Natural killer cell (primary cell): ENCODE measurements around the gene AIRE. TPM values are rescaled to one million over a fixed set of nuclear protein-coding genes. Genes with fewer than 3 reads are reported as not detected.

Source experiments
- ATAC-seq, 3 donors: fragments of 150-1000 bp in 2 of 3; fragments of 200-7000 bp in 1 of 3; cut with Tn5 transposase; 1 replicate in 1 of 3; 2 replicates in 2 of 3; pipeline ENCODE4 v1.10.0; 2021; ENCODE audit warnings: mild to moderate bottlenecking in 2 of 3, moderate library complexity in 2 of 3
- DNase-seq, 2 donors: peaks; one replicate each; pipeline versions ENCODE4 v3.0.0 to v3.0.0-alpha.2; 2013 to 2021; ENCODE audit warnings: mixed read lengths in 1 of 2
- H3K27ac ChIP-seq: one replicate; pipeline ENCODE4 v1.5.1; 2013; ENCODE audit warnings: mild to moderate bottlenecking, low read length
- H3K27me3 ChIP-seq: one replicate; pipeline ENCODE4 v1.6.1; 2013; ENCODE audit warnings: low read length; ENCODE audit not compliant: control insufficient read depth, insufficient read depth
- H3K36me3 ChIP-seq: one replicate; pipeline ENCODE4 v1.6.1; 2013; ENCODE audit warnings: low read length; ENCODE audit not compliant: control insufficient read depth, insufficient read depth
- H3K4me1 ChIP-seq: one replicate; pipeline ENCODE4 v1.6.1; 2013; ENCODE audit warnings: low read length; ENCODE audit not compliant: control insufficient read depth, insufficient read depth
- H3K4me3 ChIP-seq: one replicate; pipeline ENCODE4 v1.5.1; 2013; ENCODE audit warnings: low read length
- H3K9me3 ChIP-seq: one replicate; pipeline ENCODE4 v1.6.1; 2013; ENCODE audit warnings: low read length; ENCODE audit not compliant: control insufficient read depth, insufficient read depth
- H3K27ac Mint-ChIP-seq, 2 donors: one replicate each; pipeline ENCODE4 v1.8.0; 2022; ENCODE audit warnings: mild to moderate bottlenecking in 2 of 2, mixed read lengths in 2 of 2, moderate library complexity in 1 of 2
- H3K27me3 Mint-ChIP-seq, 2 donors: one replicate each; pipeline ENCODE4 v1.8.0; 2022; ENCODE audit warnings: low read depth in 2 of 2, mixed read lengths in 2 of 2
- H3K36me3 Mint-ChIP-seq: one replicate; pipeline ENCODE4 v1.8.0; 2022; ENCODE audit warnings: mixed read lengths
- H3K4me1 Mint-ChIP-seq, 2 donors: one replicate each; pipeline ENCODE4 v1.8.0; 2022; ENCODE audit warnings: mixed read lengths in 2 of 2
- H3K4me3 Mint-ChIP-seq: one replicate; pipeline ENCODE4 v1.8.0; 2022; ENCODE audit warnings: mild to moderate bottlenecking, moderate library complexity, mixed read lengths
- H3K9me3 Mint-ChIP-seq, 2 donors: one replicate each; pipeline ENCODE4 v1.8.0; 2022; ENCODE audit warnings: mixed read lengths in 2 of 2
- CTCF ChIP-seq: fragments of 200-600 bp; IDR thresholded peaks from one replicate; pipeline ENCODE4 v1.8.0; 2022; ENCODE audit warnings: antibody characterized with exemption
- WGBS: methylation state at CpG from one replicate; pipeline ENCODE4 v1.1.7; 2013; ENCODE audit warnings: missing lambda C conversion rate; ENCODE audit not compliant: insufficient coverage; 5-methylcytosine and 5-hydroxymethylcytosine counted together
- intact Hi-C: fragments of 100-400 bp; cut with micrococcal nuclease; formaldehyde crosslinking; loops from one replicate; pipeline ENCODE4 v1.14.2; 2022
- total RNA-seq, 4 donors: library from RNA; stranded (reverse); fragments of 120-200 nt in 1 of 4; gene quantifications; one replicate each; pipeline versions ENCODE4 v1.2.3 to v1.2.4, GENCODE V29; 2013 to 2022

Gene AIRE
- total RNA-seq, 3 donors from 2014 or later (not counting 1 experiment from before 2014, with no cell fraction given): not detected

GRCh38 chr21:44259082-44259705 is 26.5 kb upstream of the AIRE start:
- 92% methylated on average over 22 of the region's 22 CpGs for WGBS
- no peak for ATAC-seq

GRCh38 chr21:44260066-44260465 is 25.6 kb upstream of the AIRE start:
- 79% methylated on average over 4 of the region's 4 CpGs for WGBS
- Histone ChIP-seq H3K27me3 (no peaks in the 10 kb centered on the region), H3K9me3 (no peaks in the 10 kb centered on the region), H3K36me3 (no peaks in the 10 kb centered on the region), H3K4me1 (no peaks in the 10 kb centered on the region), H3K27ac (no peak overlapping the region), H3K4me3 (no peak overlapping the region)
- intact Hi-C loops: no loop called here
- no peak overlapping the region for H3K27ac Mint-ChIP-seq
- H3K4me1 Mint-ChIP-seq: no peaks in the 10 kb centered on the region
- no peak for DNase-seq
- peaks cover 0 to 11% of the 10 kb centered on the region in 2 donors for H3K27me3 Mint-ChIP-seq
- no peaks in the 10 kb centered on the region for H3K9me3 Mint-ChIP-seq
- no peaks in the 10 kb centered on the region for H3K36me3 Mint-ChIP-seq
- no peak for TF ChIP-seq CTCF
- no peak overlapping the region for H3K4me3 Mint-ChIP-seq
- no peak for ATAC-seq

More at GRCh38 chr21:44259082-44259705, 26.5 kb upstream of the AIRE start:
- H3K4me1 Mint-ChIP-seq: no peaks in the 10 kb centered on the region
- Histone ChIP-seq H3K27ac (no peak overlapping the region), H3K4me1 (no peaks in the 10 kb centered on the region), H3K36me3 (no peaks in the 10 kb centered on the region), H3K27me3 (no peaks in the 10 kb centered on the region), H3K9me3 (no peaks in the 10 kb centered on the region), H3K4me3 (no peak overlapping the region)
- H3K27ac Mint-ChIP-seq: no peak overlapping the region
- H3K27me3 Mint-ChIP-seq: peaks cover 0 to 11% of the 10 kb centered on the region in 2 donors
- no peaks in the 10 kb centered on the region for H3K9me3 Mint-ChIP-seq
- intact Hi-C loops: no loop called here
- no peak overlapping the region for H3K4me3 Mint-ChIP-seq
- DNase-seq: no peak
- no peak for TF ChIP-seq CTCF
- H3K36me3 Mint-ChIP-seq: no peaks in the 10 kb centered on the region

- no peaks in the 10 kb centered on the region for H3K4me1 Mint-ChIP-seq
- no peaks in the 10 kb centered on the region for H3K9me3 Mint-ChIP-seq
- H3K27me3 Mint-ChIP-seq: peaks cover 0 to 11% of the 10 kb centered on the region in 2 donors
- TF ChIP-seq CTCF: no peak
- Histone ChIP-seq H3K27ac (no peak overlapping the region), H3K36me3 (no peaks in the 10 kb centered on the region), H3K9me3 (no peaks in the 10 kb centered on the region), H3K4me1 (no peaks in the 10 kb centered on the region), H3K27me3 (no peaks in the 10 kb centered on the region), H3K4me3 (no peak overlapping the region)
- 85% methylated on average over 19 of the region's 19 CpGs for WGBS
- intact Hi-C loops: no loop called here
- no peak overlapping the region for H3K27ac Mint-ChIP-seq
- H3K4me3 Mint-ChIP-seq: no peak overlapping the region
- no peak for DNase-seq
- no peaks in the 10 kb centered on the region for H3K36me3 Mint-ChIP-seq
- ATAC-seq: no peak
These were observed 24.7 kb upstream of the AIRE start for GRCh38 chr21:44260791-44261631.
